ENCODE data around the gene AK3. TPM values are rescaled to one million over a fixed set of nuclear protein-coding genes. Genes with fewer than 3 reads are reported as not detected.

AK3 gene
- total RNA-seq, 1 experiment from 2014 or later: 15.9 TPM

DNA sequence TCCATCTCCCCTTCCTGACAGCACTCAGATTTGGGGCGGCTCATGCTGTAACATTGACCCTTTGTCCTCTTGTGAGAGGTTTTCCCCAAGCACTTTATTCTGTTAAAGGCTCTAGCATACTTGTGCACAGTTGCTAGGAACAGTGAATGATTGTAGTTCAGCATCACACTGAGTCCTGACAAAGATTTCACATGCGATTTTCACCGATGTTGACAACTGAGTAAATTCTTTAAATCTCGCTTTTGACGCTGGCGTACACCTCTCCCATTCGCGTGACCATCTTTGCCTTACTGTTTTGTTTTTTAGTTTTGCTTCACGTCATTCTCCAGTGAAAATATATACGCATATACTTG lies 60.9 kb downstream of the AK3 start:
- H3K4me3 ChIP-seq (ENCODE audit: low read depth in 2 of 2, low read length in 2 of 2): peak overlapping the region; percentile 63 to 71
- H3K36me3 ChIP-seq (ENCODE audit: control insufficient read depth, insufficient read depth, low read length): peaks cover 3% of the 10 kb centered on the region; the same call in 1 of the 2 replicates
- TF ChIP-seq, protein P1, sequence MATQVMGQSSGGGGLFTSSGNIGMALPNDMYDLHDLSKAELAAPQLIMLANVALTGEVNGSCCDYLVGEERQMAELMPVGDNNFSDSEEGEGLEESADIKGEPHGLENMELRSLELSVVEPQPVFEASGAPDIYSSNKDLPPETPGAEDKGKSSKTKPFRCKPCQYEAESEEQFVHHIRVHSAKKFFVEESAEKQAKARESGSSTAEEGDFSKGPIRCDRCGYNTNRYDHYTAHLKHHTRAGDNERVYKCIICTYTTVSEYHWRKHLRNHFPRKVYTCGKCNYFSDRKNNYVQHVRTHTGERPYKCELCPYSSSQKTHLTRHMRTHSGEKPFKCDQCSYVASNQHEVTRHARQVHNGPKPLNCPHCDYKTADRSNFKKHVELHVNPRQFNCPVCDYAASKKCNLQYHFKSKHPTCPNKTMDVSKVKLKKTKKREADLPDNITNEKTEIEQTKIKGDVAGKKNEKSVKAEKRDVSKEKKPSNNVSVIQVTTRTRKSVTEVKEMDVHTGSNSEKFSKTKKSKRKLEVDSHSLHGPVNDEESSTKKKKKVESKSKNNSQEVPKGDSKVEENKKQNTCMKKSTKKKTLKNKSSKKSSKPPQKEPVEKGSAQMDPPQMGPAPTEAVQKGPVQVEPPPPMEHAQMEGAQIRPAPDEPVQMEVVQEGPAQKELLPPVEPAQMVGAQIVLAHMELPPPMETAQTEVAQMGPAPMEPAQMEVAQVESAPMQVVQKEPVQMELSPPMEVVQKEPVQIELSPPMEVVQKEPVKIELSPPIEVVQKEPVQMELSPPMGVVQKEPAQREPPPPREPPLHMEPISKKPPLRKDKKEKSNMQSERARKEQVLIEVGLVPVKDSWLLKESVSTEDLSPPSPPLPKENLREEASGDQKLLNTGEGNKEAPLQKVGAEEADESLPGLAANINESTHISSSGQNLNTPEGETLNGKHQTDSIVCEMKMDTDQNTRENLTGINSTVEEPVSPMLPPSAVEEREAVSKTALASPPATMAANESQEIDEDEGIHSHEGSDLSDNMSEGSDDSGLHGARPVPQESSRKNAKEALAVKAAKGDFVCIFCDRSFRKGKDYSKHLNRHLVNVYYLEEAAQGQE (IDR thresholded peaks at IDR 0.05; ENCODE audit: insufficient read depth in 1 of 2, low read depth in 2 of 2, low read length in 1 of 2): no peak
- TF ChIP-seq TCF7L2 (IDR thresholded peaks at IDR 0.05; ENCODE audit: low read depth, low read length) (no peak), POLR2AphosphoS5 (IDR thresholded peaks at IDR 0.05; ENCODE audit: low read depth, low read length) (no peak), SIN3A (IDR thresholded peaks at IDR 0.05; ENCODE audit: borderline replicate concordance, insufficient read depth, low read depth, low read length) (no peak)
- TF ChIP-seq, protein P2, sequence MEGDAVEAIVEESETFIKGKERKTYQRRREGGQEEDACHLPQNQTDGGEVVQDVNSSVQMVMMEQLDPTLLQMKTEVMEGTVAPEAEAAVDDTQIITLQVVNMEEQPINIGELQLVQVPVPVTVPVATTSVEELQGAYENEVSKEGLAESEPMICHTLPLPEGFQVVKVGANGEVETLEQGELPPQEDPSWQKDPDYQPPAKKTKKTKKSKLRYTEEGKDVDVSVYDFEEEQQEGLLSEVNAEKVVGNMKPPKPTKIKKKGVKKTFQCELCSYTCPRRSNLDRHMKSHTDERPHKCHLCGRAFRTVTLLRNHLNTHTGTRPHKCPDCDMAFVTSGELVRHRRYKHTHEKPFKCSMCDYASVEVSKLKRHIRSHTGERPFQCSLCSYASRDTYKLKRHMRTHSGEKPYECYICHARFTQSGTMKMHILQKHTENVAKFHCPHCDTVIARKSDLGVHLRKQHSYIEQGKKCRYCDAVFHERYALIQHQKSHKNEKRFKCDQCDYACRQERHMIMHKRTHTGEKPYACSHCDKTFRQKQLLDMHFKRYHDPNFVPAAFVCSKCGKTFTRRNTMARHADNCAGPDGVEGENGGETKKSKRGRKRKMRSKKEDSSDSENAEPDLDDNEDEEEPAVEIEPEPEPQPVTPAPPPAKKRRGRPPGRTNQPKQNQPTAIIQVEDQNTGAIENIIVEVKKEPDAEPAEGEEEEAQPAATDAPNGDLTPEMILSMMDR (IDR thresholded peaks at IDR 0.05): no peak
- ATAC-seq (0 out of 2 replicates have a peak, but pooled peaks have one; percentile 8), DNase-seq (ENCODE audit: low read depth, low spot score) (no peak)
- no peaks in the 10 kb centered on the region for H3K9me3 ChIP-seq (ENCODE audit: control insufficient read depth, insufficient read depth, low read depth, low read length)
- no TSS peak for BruUV-seq (replicated peaks)
- no peaks in the 10 kb centered on the region for H3K27me3 ChIP-seq (ENCODE audit: control insufficient read depth, insufficient read depth, low read length)
- intact Hi-C loops (cut with micrococcal nuclease; ENCODE audit: unreplicated experiment) (no loop called here), in situ Hi-C loops (cut with HindIII; ENCODE audit: low pct_unique_long_range_greater_than_20kb, low sequenced_read_pairs) (no loop called here)
- ChIA-PET POLR2A (no interaction called here), CTCF (no interaction called here)
- H3K27ac ChIP-seq (ENCODE audit: low read length): peak overlapping the region; percentile 77
- H3K4me1 ChIP-seq (ENCODE audit: control insufficient read depth, insufficient read depth, low read length): no peaks in the 10 kb centered on the region

DNA sequence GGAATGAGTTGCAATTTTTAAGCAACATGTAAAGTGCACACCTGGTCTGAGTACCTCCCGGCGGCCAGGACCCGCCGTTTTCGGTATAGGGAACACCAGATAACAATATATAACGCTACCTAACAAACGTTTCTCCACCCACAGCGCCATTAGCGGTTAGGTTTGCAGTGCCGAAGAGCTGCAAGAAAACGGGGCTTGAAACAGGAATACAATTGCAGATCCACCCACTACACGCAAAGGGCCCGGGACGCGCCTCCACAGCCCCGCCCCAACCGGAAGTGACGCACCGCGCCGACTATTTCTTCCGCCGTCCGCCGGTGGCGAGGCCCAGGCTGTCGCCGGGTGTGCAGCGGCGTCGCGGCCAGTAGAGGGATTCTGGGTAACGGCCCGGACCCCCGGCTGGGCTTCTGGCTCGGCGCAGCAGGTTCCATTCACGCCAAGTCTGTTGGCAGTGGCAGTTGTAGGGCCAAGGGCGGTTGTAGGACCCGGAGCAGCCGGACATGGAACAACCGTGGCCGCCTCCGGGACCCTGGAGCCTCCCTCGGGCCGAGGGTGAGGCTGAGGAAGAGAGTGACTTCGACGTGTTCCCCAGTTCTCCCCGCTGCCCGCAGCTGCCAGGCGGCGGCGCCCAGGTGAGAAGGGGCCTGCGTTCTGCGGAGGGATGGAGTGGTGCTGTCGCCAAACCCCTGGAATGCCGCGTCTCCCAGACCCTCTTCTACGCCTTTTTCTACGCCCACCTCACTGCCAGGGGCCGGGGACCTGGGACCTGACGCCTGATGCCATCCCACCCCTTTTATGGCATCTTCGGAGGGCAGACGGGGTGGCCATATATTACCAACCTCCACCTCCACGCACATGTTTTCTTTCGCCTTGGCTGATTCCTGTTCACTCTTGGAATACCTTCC lies 61.5 kb downstream of the AK3 start, which contains the start of gene CDC37L1:
Gene CDC37L1 (plus strand): TSS at position 302 of the 905 bp plus-strand sequence. CDS start 199 bp downstream, at position 501.
- no peaks in the 10 kb centered on the region for H3K9me3 ChIP-seq (ENCODE audit: control insufficient read depth, insufficient read depth, low read depth, low read length)
- in situ Hi-C loops (cut with HindIII; ENCODE audit: low pct_unique_long_range_greater_than_20kb, low sequenced_read_pairs): no loop called here
- peak within 1 kb of the TSS; percentile 77 for H3K27ac ChIP-seq (ENCODE audit: low read length)
- ATAC-seq (peak; percentile 100), DNase-seq (ENCODE audit: low read depth, low spot score) (peak; percentile 48)
- no peaks in the 10 kb centered on the region for H3K27me3 ChIP-seq (ENCODE audit: control insufficient read depth, insufficient read depth, low read length)
- H3K36me3 ChIP-seq (ENCODE audit: control insufficient read depth, insufficient read depth, low read length): peaks cover 3% of the 10 kb centered on the region; the same call in 1 of the 2 replicates
- intact Hi-C loops (cut with micrococcal nuclease; ENCODE audit: unreplicated experiment): no loop called here
- no peaks in the 10 kb centered on the region for H3K4me1 ChIP-seq (ENCODE audit: control insufficient read depth, insufficient read depth, low read length)
- no TSS peak for BruUV-seq (replicated peaks)
- H3K4me3 ChIP-seq (ENCODE audit: low read depth in 2 of 2, low read length in 2 of 2): peak within 1 kb of the TSS; percentile 63 to 71
- ChIA-PET POLR2A (interaction anchor here (0.6 kb wide), 1 partner anchor 68 kb away, joined by 4 read pairs; no protein-coding TSS in a partner anchor), CTCF (no interaction called here)
- TF ChIP-seq TCF7L2 (IDR thresholded peaks at IDR 0.05; ENCODE audit: low read depth, low read length) (no peak), POLR2AphosphoS5 (IDR thresholded peaks at IDR 0.05; ENCODE audit: low read depth, low read length) (peak; percentile 69; the same call in 1 of the 2 replicates), SIN3A (IDR thresholded peaks at IDR 0.05; ENCODE audit: borderline replicate concordance, insufficient read depth, low read depth, low read length) (no peak)
- TF ChIP-seq, protein P1 (IDR thresholded peaks at IDR 0.05; ENCODE audit: insufficient read depth in 1 of 2, low read depth in 2 of 2, low read length in 1 of 2): no peak
- TF ChIP-seq, protein P2 (IDR thresholded peaks at IDR 0.05): peak; percentile 37

All from Panc1 (cell line).